ENCODE measurements around the gene PGBD4.

The PGBD4 gene

DNA sequence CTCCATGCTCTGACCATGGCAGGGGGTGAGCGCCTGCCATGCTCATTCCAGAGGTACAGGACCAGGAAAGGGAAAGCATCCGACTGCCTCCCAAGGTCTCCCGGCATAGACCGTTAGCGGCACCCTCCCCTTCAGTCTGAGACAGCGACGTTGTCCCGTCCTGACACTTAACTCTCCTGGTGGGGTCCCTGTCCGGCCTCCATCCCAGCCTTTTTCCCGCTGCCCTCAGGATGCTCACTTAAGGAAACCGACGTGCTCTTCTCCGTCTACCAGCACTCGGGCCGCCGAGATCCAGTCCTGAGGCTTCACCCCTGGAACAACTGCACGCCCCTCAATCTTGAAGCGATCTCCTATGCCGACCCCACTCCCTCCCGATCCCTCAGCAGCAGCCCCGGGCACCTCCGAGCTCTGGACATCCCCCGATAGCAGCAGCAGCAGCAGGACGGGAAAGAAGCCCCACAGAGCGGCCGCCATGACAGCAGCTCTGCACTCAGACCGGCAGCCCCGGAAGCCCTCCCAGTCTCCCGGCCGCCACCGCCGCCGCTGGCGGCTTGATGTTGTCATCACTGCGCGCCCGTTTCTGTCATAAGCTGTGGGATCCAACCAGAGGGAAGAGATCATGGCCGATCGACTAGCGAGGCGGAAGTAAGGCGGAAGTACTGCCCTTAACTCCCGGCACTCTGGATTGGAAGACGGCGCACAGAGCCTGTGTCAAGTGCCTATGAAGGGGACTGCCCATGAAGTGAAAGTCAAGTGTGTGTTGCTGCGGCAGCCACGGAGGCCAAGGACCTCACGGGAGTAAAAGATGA, at the start of gene PGBD4, which contains the start of gene EMC7:
TSS of gene PGBD4 (plus strand) at position 718 of the 809 bp plus-strand sequence. CDS start 449 bp downstream, outside the sequence.
TSS of gene EMC7 (minus strand) at position 497 of the 809 bp plus-strand sequence. CDS start at position 474, 23 bp downstream.
- DNase-seq: peak; percentile 97

DNA sequence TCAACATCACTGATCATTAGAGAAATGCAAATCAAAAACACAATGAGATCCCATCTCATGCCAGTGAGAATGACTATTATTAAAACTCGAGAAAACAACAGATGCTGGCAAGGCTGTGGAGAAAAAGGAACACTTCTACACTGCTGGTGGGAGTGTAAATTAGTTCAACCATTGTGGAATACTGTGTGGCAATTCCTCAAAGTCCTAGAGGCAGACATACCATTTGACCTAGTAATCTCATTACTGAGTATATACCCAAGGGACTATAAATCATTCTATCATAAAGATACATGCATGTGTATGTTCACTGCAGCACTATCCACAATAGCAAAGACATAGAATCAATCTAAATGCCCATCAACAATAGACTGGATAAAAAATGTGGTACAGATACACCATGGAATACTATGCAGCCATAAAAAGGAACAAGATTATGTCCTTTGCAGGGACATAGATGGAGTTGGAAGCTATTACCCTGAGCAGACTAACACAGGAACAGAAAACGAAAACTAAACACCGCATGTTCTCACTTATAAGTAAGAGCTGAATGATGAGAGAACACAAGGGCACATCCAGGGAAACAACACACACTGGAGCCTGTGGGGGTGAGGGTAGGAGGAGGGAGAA, 47.7 kb upstream of the PGBD4 start:
- DNase-seq: no peak

- no peak for DNase-seq
Measured at GRCh38 chr15:34055868-34056595, 45.9 kb upstream of the PGBD4 start.

- no peak for DNase-seq
Measured at GRCh38 chr15:34056911-34057310, 45.0 kb upstream of the PGBD4 start.

DNA sequence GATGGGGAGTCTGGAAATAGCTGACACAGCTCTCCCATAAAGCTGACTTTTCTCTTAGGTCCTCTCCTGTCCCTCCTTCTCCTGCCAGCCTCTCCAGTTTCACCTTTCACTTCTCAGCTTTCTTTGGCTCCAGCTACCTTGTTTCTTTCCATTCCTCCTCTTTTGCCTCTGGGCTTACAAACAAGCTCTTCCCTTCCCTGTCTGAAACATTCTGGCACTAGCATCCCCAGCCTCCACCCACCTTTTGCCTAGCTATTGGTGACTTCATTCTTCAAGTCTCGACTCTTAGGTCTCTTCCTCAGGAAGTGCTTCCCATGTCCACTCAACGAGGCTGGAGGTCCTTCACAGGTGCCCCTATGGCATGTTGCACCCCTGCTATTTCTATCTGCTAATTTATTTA, 42.4 kb upstream of the PGBD4 start:
- no peak for DNase-seq

DNA sequence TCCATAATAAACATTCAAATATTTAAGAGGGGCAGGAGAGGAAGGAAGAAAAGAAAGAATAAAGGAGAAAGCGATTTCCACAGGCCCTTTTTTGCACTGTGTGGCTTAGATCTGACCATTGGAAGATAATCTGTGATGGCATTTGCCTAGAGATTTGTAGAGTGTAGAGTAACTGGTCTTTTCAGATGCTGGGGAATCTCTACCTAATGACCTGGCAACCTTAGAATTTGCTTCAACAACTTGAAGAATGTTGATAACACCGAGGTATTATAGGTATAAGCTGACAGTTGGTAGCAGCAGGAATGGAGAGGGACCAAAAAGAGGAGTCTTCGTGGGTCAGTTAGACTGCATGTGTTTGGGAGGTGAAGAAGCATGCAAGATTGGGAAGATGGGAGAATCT, 41.9 kb upstream of the PGBD4 start:
- no peak for DNase-seq

DNA sequence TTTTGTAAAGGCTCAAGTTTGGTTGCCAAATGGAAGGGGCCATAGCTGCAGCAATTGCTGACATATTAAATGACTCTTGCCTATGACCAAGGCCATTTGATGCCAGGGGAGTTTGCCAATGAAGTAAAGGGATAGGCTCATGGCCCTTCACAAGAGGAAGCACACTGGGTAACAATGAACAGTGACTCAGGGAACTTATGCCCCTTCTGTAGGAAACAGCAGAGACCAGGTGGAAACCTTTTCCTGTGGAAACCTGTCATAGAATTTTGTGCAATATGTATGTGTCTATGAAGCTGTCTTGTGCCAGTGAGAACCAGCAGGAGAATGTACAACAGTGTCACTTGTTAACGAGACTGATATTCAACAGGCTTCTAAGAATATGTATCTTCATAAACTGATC, 37.4 kb upstream of the PGBD4 start:
- no peak for DNase-seq

DNA sequence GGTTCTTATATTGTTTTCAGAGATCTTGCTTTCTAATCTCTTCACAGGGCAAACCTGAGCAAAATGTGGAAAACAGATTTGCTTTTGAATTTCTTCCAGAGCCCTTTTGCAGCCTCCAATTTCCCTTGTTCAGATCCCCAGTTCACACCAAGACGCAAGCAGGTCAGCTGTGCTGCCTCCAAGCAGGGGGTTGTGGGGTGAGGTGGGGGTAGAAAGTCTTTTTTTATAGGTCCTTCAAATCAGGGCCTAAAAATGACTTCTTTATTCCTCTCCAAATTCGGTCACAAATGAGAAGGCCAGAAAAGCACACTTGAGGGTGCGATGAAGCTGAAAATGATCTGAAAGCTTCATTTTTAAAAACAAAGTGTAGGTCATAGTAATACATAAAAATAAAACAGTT, 36.6 kb upstream of the PGBD4 start:
- no peak for DNase-seq

- DNase-seq: no peak
Measured at GRCh38 chr15:34065941-34066340, 35.9 kb upstream of the PGBD4 start.

DNA sequence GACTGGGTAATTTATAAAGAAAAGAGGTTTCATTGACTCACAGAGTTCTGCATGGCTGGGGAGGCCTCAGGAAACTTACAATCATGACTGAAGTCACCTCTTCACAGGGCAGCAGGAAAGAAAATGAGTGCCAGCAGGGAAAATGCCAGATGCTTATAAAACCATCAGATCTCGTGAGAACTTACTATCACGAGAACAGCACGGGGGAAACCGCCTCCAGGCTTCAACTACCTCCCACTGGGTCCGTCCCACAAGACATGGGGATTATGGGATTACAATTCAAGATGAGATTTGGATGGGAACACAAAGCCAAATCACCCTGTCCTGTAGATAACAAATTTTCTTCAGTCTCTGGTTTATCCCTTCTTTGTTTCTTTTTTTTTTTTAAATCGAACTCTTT, 31.9 kb upstream of the PGBD4 start:
- no peak for DNase-seq

GRCh38 chr15:34076785-34077184, 25.1 kb upstream of the PGBD4 start:
- no peak for DNase-seq

- no peak for DNase-seq
Measured at GRCh38 chr15:34078900-34079299, 23.0 kb upstream of the PGBD4 start.

DNA sequence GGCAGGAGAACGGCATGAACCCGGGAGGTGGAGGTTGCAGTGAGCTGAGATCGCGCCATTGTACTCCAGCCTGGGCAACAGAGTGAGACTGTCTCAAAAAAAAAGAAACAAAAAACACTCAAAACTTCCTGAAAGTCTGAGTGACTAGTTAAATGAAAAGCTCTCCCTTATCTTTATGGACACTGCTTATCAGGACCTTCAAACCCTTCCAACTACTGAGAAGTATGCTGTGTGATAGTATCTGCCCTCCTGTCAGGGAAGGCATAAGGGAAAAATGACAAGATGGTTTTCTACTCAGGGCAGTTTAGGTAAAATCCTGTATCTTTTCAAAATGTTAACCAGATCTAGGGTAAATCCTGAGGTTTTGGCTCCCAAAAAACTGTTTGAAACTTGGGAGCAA, 22.0 kb upstream of the PGBD4 start:
- no peak for DNase-seq

GRCh38 chr15:34084086-34084485, 17.8 kb upstream of the PGBD4 start:
- no peak for DNase-seq

DNA sequence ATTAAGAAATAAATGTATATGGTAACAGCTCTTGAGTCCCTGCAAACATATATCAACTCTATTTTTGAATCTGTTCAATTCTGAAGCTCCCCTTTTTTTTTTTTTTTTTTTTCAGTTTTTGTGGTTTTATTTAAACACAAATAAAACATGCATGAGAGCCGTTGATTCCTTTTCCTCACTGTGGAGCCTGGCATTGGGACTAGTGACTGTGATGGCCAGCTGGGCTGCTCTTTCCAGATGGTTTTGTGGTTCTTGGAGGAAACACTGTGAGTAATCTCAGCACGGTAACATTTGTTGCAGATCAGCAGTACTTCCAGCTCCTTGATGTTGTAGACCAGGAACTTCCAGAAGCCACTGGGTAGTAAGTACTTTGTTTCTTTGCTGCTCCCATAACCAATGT, 16.1 kb upstream of the PGBD4 start:
- DNase-seq: no peak

GRCh38 chr15:34099914-34100313, 2.0 kb upstream of the PGBD4 start:
- no peak for DNase-seq

DNA sequence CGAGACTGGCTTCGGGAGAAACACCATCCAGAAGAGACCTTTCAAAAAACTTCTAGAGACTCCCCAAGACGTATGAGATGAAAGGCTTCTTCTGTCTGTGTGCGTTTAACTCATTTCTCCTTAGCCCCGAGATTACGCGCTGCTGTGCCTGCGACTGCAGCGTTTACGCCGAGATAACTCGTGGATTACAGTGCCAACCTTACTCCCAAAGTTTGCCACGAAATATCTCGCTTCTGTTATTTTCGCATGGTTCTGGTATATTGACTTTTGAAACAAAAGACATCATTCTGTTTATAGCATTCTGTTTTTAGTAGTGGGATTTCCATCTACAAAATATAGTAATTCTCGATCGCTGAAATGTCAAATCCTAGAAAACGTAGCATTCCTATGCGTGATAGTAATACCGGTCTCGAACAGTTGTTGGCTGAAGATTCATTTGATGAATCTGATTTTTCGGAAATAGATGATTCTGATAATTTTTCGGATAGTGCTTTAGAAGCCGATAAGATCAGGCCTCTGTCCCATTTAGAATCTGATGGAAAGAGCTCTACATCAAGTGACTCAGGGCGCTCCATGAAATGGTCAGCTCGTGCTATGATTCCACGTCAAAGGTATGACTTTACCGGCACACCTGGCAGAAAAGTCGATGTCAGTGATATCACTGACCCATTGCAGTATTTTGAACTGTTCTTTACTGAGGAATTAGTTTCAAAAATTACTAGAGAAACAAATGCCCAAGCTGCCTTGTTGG, 467 bp downstream of the PGBD4 start:
- no peak for DNase-seq

GRCh38 chr15:34106423-34106822, 4.5 kb downstream of the PGBD4 start:
- no peak for DNase-seq

DNA sequence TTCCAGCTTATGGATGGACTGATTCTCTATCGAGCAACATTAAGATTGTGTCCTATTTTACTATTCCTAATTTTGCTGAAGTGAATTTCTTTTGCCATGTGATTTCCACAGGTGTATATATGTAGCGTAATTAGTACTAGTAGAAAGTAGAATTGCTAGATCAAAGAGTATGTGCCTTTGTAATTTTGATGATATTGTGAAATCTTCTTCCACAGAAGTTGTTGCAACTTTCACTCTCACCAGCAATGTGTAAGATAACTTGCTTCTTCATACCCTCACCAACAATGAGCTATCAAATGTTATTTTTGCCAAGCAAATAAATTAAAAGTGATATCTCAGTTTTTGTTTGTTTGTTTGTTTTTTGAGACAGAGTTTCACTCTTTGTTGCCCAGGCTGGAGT, 5.4 kb downstream of the PGBD4 start:
- no peak for DNase-seq

GRCh38 chr15:34109797-34110663, 8.1 kb downstream of the PGBD4 start:
- DNase-seq: peak; percentile 15

DNA sequence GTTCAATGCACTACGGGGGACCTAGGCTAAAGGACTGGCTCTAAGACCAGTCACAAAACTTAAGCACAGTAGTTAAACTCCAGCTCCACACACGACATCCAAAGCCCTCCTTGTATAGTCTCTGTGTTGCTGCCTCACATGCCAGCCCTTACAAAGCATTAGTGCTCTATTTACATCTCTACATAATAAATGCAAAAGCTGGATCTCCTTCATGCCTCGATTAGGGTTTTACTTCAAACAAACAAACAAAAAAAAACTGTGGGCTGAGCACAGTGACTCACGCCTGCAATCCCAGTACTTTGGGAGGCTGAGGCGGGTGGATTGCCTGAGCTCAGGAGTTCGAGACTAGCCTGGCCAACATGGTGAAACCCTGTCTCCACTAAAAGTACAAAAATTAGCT, 9.6 kb downstream of the PGBD4 start:
- no peak for DNase-seq

- no peak for DNase-seq
Measured at GRCh38 chr15:34114215-34114614, 12.3 kb downstream of the PGBD4 start.
